Esophagus (tissue), 2 donors: Measurements from ENCODE around the gene CDC25B. TPM values are rescaled to one million over a fixed set of nuclear protein-coding genes. Genes with fewer than 3 reads are reported as not detected.

Experiments
- H3K27ac ChIP-seq, 2 donors: one replicate each; pipeline ENCODE4 v1.5.1; 2013; ENCODE audit warnings: low read depth in 2 of 2, mild to moderate bottlenecking in 2 of 2, inconsistent platforms in 1 of 2, low read length in 1 of 2, moderate library complexity in 1 of 2
- H3K27me3 ChIP-seq, 2 donors: one replicate each; pipeline ENCODE4 v1.6.1; 2013; ENCODE audit warnings: low read length in 2 of 2, control low read depth in 1 of 2, mild to moderate bottlenecking in 1 of 2; ENCODE audit not compliant: insufficient read depth in 2 of 2, control insufficient read depth in 1 of 2
- H3K36me3 ChIP-seq, 2 donors: one replicate each; pipeline ENCODE4 v1.6.1; 2013; ENCODE audit warnings: low read length in 1 of 2; ENCODE audit not compliant: control insufficient read depth in 2 of 2, insufficient read depth in 2 of 2
- H3K4me1 ChIP-seq, 2 donors: one replicate each; pipeline ENCODE4 v1.6.1; 2013; ENCODE audit warnings: low read length in 1 of 2; ENCODE audit not compliant: control insufficient read depth in 2 of 2, insufficient read depth in 2 of 2
- H3K4me3 ChIP-seq, 2 donors: one replicate each; pipeline ENCODE4 v1.5.1; 2013; ENCODE audit warnings: low read length in 2 of 2, mild to moderate bottlenecking in 2 of 2, low read depth in 1 of 2, moderate library complexity in 1 of 2
- H3K9me3 ChIP-seq, 2 donors: one replicate each; pipeline ENCODE4 v1.6.1; 2013; ENCODE audit warnings: mild to moderate bottlenecking in 2 of 2, low read depth in 1 of 2, low read length in 1 of 2, moderate library complexity in 1 of 2; ENCODE audit not compliant: control insufficient read depth in 2 of 2, insufficient read depth in 1 of 2
- WGBS, 2 donors: extraction: QIAGEN DNeasy Blood & Tissue Kit; methylation state at CpG; one replicate each; pipeline ENCODE4 v1.1.7; 2013; 5-methylcytosine and 5-hydroxymethylcytosine counted together
- polyA plus RNA-seq, 2 donors: library from polyadenylated mRNA; stranded (reverse); fragments of 200-250 nt; gene quantifications; one replicate each; pipeline ENCODE4 v1.2.3, GENCODE V29; 2013
- donor health status: healthy with polysubstance abuse.
- donor health status: Bipolar disorder and iron deficiency.

Gene CDC25B
- polyA plus RNA-seq, 2 donors = 15.6 to 21.8 TPM

DNA sequence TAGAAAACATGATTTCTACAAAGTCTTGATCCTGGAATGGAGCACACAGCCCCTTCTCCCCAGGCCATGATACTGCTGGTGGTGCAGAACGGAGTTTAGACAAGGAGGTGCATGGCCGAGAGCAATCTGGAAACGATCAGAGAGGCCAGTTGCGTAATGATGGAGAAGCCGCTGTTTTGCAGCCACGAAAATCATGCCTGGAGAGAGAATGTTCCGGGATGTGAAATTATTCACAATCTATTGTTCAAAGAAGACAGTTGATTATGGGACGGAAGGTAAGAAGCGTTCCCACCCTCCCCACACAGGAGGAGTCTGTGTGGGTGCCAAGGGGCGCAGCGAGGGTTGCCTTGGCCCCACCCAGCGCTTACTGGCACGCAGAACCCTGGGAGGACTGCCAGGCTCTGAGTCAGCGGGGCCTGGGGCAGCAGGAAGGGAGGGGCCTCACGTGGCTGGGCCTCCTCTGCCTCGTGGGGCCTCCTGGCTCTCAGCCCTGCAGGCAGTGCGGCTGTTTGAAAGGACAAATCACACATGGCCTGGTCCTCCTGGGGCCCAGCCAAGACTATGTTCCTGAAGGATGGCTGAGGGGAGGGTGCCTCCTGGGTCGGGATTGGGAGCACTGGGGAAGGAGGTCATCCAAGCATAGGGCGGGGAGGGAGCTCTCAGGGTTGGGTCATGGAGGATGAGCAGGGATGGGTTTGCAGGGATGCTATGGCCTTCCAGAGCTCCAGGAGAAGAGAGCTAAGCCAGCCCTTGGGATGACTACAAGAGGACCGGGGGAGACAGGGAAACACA lies 15.6 kb downstream of the CDC25B start:
- WGBS, 2 donors = 2 to 3% methylated on average over 20 of the region's 20 CpGs
- H3K4me3 ChIP-seq = peak overlapping the region in 1 of 2 donors; percentile 20
- no peaks in the 10 kb centered on the region for H3K9me3 ChIP-seq
- H3K4me1 ChIP-seq = peaks cover 2 to 9% of the 10 kb centered on the region in 2 donors
- H3K27ac ChIP-seq = peak overlapping the region; percentile 77 to 95
- no peaks in the 10 kb centered on the region for H3K27me3 ChIP-seq
- no peaks in the 10 kb centered on the region for H3K36me3 ChIP-seq

DNA sequence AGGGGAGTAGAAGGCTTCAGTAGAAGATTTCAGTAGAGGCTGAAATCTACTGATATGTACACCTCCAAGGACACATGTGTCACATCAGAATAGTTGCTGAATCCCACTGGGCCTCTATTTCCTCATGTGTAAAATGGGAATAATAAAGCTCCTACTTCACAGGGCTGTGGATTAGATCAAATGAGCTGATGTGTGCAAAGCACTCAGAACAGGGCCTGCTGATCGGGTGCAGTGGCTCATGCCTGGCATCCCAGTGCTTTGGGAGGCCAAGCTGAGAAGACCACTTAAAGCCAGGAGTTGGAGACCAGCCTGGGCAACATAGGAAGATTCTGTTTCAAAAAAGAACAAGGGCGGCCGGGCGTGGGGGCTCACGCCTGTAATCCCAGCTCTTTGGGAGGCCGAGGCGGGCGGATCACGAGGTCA lies 16.2 kb downstream of the CDC25B start:
- Histone ChIP-seq H3K9me3 (no peaks in the 10 kb centered on the region), H3K4me1 (peaks cover 2 to 5% of the 10 kb centered on the region in 2 donors), H3K27ac (peak overlapping the region; percentile 77 to 95), H3K27me3 (no peaks in the 10 kb centered on the region), H3K36me3 (no peaks in the 10 kb centered on the region), H3K4me3 (no peak overlapping the region)
- 92 to 96% methylated on average over 8 to 9 of the region's 9 CpGs for WGBS, 2 donors

DNA sequence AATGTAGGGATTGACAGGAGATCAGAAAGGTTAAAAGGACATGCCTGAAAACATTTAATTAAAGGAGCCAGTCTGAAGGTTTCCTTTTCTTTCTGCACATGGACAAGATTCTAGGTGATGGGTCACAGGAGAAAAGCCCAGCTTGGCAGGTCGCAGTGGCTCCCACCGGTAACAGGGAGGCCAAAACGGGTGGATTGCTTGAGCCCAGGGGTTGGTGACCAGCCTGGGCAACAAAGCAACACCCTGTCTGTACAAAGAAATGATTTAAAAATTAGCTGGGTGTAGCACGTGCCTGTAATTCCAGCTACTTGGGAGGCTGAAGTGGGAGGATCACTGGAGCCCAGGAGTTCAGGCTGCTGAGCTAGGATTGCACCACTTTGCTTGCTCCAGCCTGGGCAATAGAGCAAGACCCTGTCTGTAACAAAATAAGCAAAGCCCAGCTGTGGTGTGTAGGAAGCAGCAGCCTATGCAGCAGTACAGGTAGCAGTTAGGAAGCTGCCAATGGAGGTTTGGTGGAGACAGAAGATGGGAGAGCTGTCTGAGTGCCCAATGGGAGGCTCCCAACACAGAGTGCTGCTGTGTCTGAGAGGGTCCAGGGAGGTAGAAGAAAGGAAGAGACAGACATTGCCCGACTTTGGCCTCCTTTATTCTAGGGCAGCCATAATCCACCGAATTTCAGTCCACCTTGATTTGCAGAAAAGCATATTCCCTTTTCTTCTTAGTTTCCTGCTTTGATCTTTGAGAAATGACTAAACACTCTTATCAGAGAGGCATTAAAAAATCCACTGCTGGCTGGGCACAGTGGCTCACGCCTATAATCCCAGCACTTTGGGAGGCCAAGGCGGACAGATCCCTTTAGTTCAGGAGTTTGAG lies 17.1 kb downstream of the CDC25B start:
- Histone ChIP-seq H3K27me3 (no peaks in the 10 kb centered on the region), H3K4me1 (peaks cover 2 to 4% of the 10 kb centered on the region in 2 donors), H3K27ac (peak overlapping the region; percentile 9 to 82), H3K9me3 (no peaks in the 10 kb centered on the region), H3K4me3 (no peak overlapping the region), H3K36me3 (no peaks in the 10 kb centered on the region)
- 59 to 60% methylated on average over 8 of the region's 8 CpGs for WGBS, 2 donors

DNA sequence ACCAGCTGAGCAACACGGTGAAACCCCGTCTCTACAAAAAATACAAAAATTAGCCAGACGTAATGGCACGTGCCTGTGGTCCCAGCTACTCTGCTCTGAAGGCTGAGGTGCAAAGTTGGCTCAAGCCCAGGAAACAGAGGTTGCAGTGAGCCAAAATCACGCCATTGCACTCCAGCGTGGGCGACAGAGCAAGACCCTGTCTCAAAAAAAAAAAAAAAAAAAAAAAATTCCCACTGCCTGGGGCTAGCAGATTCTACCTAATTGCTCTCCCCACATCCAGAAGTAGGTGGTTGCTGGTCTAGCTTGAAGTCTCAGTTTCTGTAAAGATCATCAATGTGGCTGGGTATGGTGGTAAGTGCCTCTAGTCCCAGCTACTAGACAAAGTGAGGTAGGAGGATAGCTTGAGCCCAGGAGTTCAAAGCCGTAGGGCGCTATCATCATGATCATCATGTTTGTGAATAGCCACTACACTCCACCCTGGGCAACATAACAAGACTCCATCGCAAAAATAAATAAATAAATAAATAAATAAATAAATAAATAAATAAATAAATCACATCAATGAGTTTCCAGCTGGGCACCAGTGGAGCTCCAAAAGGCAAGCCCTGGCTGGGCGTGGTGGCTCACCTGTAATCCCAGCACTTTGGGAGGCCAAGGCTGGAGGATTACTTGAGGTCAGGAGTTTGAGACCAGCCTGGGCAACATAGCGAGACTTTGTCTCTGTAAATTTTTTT lies 17.9 kb downstream of the CDC25B start:
- Histone ChIP-seq H3K4me1 (peaks cover 9 to 12% of the 10 kb centered on the region in 2 donors), H3K36me3 (no peaks in the 10 kb centered on the region), H3K27me3 (no peaks in the 10 kb centered on the region), H3K9me3 (no peaks in the 10 kb centered on the region), H3K4me3 (no peak overlapping the region), H3K27ac (no peak overlapping the region)
- WGBS, 2 donors = 68 to 82% methylated on average over 12 of the region's 12 CpGs

DNA sequence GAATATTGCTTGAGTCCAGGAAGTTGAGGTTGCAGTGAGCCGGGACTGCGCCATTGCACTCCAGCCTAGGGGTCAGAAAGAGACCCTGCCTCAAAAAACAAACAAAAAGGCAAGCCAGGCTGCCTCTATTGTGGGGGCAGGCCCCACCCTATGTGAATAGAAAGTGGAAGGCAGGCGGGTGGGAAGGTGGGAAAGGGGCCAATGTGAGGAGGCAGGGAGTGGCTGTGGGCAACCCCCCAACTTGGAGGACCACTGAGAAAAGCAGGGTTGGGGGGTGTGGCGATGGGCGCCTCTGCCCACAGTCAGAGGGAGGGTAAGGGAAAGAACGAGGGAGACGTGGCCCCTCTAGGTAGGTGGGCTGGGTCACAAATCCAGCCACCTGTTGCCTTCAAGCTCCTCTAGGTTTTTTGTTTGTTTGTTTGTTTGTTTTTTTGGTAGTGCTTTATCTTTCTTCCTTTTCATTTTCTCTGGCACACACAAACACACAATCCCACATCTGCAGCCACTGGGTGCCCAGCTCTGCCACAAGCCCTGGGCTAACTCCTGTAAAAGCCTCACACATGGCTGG lies 18.9 kb downstream of the CDC25B start:
- H3K27me3 ChIP-seq = no peaks in the 10 kb centered on the region
- peak overlapping the region in 1 of 2 donors; percentile 8 for H3K27ac ChIP-seq
- 76 to 82% methylated on average over 7 of the region's 7 CpGs for WGBS, 2 donors
- no peak overlapping the region for H3K4me3 ChIP-seq
- H3K9me3 ChIP-seq = no peaks in the 10 kb centered on the region
- H3K4me1 ChIP-seq = peaks cover 9 to 13% of the 10 kb centered on the region in 2 donors
- no peaks in the 10 kb centered on the region for H3K36me3 ChIP-seq

DNA sequence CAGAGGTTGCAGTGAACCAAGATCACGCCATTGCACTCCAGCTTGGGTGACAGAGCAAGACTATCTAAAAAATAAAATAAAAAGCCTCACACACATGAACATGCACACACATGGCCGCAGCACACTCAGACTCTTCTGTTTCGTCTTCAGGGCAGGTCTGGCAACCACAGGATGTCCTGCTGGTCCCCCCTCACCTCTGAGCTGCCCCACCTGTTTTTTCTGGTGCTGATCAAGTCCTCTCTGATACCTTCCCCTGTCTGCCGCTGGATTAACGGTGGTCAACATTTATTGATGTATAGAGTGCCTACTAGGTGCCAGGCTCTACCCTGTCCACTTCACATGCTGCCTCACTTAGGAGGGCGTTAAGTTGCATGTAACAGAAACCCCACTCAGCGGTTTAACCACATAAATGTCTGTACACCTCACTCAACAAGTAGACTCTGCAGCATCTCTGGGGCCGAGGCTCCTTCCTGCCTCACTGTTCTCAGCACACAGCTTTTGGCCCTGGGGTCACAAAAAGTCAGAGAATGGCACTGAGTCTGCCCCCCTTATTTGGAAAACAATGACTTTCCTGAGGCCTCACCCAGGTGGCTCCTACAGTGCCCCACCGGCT lies 19.7 kb downstream of the CDC25B start:
- Histone ChIP-seq H3K4me1 (peaks cover 9 to 11% of the 10 kb centered on the region in 2 donors), H3K4me3 (no peak overlapping the region), H3K9me3 (no peaks in the 10 kb centered on the region), H3K36me3 (no peaks in the 10 kb centered on the region), H3K27ac (no peak overlapping the region), H3K27me3 (no peaks in the 10 kb centered on the region)
- 73 to 75% methylated on average over 9 of the region's 9 CpGs for WGBS, 2 donors

DNA sequence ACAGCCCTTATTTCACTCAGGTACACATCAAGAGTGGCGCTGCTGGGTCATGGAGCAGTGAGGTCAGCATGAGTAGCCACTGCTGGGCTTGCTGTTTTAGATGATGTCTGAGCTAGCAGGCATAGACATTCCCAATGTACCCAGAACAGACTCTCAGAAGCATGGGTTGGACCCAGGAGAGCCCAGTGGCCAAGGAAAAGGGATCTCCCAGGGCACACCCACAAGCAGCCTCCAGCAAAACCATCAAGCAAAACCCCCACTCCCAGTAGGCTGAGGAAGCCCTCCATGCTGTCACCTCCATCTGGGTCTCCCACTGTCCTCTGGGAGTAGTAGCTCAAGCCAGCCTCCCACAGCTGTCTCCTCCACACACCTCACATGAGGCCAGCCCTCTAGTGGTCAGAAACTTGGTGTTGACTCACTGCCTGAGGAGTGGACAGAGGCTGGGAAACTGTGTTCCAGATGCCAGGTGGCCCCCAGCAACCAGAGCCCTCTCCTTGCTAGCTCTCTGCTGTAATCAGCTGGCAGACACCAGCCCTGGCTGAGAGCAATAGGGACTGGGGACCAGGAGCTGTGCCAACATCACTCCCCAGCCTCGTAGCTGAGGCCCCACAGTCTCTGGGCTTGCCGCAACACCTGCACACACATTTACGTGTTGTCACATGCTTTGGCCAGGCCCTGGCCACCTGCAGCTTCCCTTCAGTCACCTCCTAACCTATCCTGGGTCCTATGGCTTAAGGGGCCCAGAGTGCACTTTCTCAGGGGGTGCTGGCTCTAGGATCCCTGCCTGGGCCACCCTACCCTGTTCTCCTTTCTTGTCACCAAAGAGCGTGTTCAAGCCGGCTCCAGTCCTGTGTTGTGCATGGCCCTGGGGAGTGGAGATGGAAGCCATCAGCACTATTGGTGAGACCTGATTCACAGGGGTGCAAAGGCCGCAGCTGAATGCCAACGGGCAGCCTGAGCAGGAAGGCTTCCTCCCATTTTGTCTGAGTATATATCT lies 22.3 kb downstream of the CDC25B start:
- Histone ChIP-seq H3K4me3 (no peak overlapping the region), H3K36me3 (peaks cover 0 to 11% of the 10 kb centered on the region in 2 donors), H3K9me3 (no peaks in the 10 kb centered on the region), H3K27me3 (no peaks in the 10 kb centered on the region), H3K4me1 (peaks cover 6 to 11% of the 10 kb centered on the region in 2 donors), H3K27ac (peak overlapping the region; percentile 31 to 69)
- WGBS, 2 donors = 63 to 72% methylated on average over 8 of the region's 8 CpGs

DNA sequence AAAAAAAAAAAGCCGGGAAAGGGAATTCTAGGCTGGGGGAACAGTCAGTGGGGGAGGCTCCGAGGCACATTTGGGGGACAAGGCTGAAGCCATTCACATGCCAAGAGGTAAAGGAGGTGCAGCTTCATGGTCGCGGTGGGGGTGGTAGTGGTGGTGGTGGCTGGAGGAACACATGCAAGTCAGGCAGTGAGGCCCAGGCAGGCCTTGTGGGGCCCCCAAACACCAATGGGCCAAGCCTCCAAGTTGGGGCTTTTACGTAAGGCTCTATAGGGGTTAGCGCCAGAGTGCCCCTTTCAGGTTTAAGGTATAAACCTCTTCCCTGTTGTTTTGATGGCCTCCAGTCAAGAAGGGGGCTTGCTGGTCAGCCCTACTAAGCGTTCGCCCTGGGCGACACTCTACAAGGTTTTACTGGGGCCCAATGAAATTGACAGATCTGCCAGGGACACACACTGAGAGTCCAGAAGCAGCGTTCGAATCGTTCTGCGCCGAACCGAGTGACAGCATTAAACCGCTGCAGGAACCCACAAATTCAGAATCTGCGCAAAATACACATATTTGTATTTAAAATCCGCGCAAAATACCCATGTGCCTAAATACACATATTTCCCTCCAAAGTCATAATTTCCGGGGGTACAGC lies 23.4 kb downstream of the CDC25B start:
- Histone ChIP-seq H3K27ac (peak overlapping the region; percentile 98 to 100), H3K27me3 (no peaks in the 10 kb centered on the region), H3K36me3 (peaks cover 8 to 19% of the 10 kb centered on the region in 2 donors), H3K4me3 (peak overlapping the region; percentile 73 to 82), H3K9me3 (no peaks in the 10 kb centered on the region), H3K4me1 (peaks cover 6 to 11% of the 10 kb centered on the region in 2 donors)
- WGBS, 2 donors = 63 to 64% methylated on average over 20 of the region's 20 CpGs
